HG03060 (cell line): ENCODE results near the gene IDS.

ENCODE experiments used
- ATAC-seq: cut with Tn5 transposase; IDR thresholded peaks from one replicate; pipeline ENCODE4 v1.9.1; 2021; ENCODE audit warnings: low read depth, moderate number of reproducible peaks; ENCODE audit not compliant: unreplicated experiment

IDS gene

GRCh38 chrX:149467920-149468319 is 37.2 kb downstream of the IDS start:
- ATAC-seq = no peak

GRCh38 chrX:149467461-149467860 is 37.6 kb downstream of the IDS start:
- ATAC-seq = no peak

DNA sequence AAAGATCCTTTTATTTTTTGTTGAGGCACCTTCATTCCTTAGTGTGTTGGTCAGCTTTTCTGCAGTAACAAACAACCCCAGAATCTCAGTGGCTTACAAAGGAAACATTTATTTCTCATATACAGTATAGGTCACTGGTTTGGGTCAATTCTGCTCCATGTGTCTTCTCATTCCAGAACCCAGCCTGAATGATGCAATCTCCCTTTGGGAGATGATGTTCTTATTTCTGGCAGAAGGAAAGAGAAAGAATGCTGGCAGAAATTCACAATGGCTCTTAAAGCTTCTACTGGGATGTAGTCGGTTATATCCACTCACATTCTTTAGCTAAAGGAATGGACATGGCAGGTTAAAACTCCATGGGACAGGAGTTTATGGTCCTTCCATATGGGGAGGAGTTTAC is 42.3 kb downstream of the IDS start:
- ATAC-seq = no peak

GRCh38 chrX:149461746-149462145 is 43.4 kb downstream of the IDS start:
- no peak for ATAC-seq

- no peak for ATAC-seq
These were observed 46.5 kb downstream of the IDS start for GRCh38 chrX:149458586-149458985.

DNA sequence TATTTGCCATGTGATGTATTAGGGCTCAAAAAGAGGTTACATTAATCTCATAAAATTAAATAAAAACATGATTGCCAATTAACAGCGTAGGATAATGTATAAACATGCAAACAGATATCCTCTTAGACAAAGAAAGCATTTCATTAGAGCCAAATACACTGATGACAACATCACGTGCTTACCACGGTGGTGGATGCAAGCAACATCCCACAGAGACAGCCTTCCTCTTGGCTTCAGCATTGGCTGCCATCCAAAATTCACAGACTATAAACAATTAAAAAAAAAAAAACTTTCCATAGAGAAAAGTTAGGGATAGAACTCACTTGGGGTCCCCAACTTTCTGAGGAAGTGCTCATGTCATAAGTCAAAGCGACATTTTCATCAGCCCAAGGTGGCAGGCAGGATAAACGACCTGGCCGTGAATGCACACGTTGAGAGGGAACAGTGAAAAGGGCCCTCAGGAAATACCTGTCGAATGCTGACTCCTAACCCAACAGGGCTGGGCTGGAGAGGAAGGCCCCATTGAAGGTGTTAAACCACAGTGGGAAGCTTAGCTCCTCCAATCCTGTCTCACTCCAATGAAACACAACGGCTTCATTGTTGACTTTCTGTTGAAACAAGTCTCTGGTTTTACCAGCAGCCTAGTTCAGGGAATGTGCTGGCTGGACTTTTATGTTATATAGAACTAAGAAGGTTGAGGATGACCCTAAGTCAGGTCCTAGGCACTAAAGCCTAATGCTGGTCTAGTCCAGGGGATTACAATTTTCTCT is 48.4 kb downstream of the IDS start:
- no peak for ATAC-seq

DNA sequence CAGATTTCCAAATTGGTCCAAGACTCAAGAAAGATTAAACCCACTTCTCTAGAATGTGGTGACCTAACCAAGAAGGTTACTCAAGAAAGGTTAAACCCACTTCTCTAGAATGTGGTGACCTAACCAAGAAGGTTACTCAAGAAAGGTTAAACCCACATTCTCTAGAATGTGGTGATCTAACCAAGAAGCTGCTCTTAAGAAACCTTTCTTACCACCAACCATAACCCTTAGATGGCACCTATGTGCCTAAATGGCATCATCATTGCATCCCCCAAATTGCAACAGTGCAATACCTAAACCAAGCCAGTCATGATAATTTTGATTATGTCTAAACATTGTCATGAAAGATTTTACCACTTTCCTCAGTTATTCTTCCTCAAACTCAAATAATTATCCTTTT is 49.2 kb downstream of the IDS start:
- ATAC-seq = no peak

DNA sequence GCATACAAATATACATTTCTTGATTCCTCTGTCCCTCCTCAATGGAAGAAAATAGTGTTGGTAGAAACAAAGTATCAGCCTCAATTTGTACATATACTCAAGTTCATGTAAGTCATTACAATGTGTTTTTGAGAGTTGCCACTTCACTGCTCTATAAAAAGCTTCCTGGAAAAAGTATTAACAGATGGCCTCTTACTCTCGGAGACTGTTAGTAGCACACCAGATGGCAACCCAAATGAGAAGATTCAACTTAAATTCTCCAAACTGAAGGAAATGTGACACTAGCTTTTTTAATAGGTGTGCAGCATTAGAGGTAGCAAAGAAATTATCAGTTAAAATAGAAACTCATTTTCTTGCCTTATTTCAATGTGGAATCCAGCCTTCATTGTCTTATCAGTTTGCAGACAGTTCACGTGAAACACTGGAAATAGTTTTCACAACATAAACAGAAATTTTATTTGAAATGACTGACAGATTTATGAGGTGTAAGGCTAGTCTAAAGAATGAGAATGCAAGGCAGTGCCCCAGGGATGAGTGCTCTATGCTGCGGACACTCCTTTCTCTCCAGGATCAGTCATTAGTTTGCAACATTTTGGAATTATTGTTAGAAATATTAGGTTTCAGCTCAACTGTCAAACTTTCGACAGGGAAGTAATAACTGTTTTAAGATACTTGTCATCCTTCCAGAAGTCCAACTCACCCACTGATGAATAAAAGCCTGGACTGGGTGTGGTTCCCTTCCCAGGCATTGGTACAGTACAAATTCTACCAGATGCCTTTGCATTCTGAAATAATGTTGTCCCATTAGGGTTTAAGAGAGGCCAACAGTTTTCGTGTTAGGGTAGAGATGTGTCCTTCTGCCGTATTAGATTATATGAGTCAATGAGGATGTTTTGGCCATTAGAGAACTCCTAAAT is 50.9 kb downstream of the IDS start:
- ATAC-seq = no peak

- no peak for ATAC-seq
These were observed 52.1 kb downstream of the IDS start for GRCh38 chrX:149453030-149453429.

- no peak for ATAC-seq
These were observed 71.7 kb downstream of the IDS start for GRCh38 chrX:149433451-149433850.

DNA sequence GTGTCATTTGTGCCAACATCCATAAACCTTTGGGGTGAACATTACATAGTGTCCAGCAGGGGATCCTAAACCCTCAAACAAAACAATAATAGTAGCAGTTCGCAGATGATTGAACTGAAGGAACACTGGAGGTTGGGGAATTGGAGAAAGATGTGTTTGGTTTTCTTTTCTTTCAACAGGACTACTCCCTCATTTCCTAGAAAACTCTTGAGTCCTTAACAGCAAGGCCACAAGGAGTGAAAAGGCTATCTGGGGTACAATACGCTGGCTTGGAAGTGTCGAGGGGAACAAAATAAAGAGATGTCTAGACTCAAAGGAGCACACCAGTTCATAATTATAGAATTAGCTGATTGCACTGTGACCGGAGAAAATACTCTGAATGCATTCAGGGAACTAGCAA is 72.1 kb downstream of the IDS start:
- ATAC-seq = no peak
